ENCODE results near the gene FNDC3A. TPM values are rescaled to one million over a fixed set of nuclear protein-coding genes. Genes with fewer than 3 reads are reported as not detected.

The FNDC3A gene
- total RNA-seq, 1 experiment from 2014 or later: 13.2 TPM

DNA sequence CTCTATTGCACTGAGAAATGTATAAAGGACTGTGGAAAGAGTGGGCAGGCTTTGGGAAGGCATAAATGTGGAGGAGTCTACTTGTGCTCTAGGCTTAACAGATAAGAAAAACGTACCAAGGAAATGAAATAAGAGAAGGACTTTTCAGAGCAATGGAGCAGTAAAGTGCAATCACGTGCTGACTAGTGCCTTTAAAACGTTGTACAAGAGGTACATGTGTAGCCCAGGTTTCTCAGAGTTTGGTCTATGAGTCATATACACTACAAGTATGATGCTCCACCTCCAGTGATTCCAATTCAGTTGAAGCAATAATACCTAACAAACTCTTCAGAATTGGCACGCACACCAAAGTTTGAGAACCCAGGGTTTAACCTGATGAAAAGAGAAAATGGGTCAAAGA, 13.4 kb upstream of the FNDC3A start:
- H3K9me3 ChIP-seq: no peaks in the 10 kb centered on the region; the same call in 1 of the 2 replicates
- no peak overlapping the region for H3K4me3 ChIP-seq
- H3K27me3 ChIP-seq: no peaks in the 10 kb centered on the region
- no peaks in the 10 kb centered on the region for H3K36me3 ChIP-seq
- no peak for DNase-seq

DNA sequence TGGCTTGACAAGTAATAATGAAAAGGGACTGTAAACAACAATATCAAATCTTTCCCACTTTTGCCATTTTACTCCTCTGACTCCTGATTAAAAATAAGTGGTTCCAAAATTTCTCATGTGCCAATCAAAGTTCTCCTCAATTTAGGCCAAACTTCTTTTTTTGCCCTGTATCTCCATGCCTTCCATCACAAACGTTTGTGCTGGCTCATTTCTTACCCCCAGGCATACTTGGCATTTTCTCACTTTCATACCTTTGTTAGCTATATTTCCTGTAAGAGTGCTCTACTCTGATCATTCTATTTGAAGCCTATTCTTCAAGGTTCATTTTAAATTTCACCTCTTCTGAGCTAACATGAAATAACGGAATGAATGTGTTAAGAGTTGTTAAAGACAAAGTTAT, 10.0 kb upstream of the FNDC3A start:
- no peak overlapping the region for H3K4me3 ChIP-seq
- H3K27me3 ChIP-seq: no peaks in the 10 kb centered on the region
- H3K36me3 ChIP-seq: no peaks in the 10 kb centered on the region
- no peak for DNase-seq
- no peaks in the 10 kb centered on the region; the same call in 1 of the 2 replicates for H3K9me3 ChIP-seq

DNA sequence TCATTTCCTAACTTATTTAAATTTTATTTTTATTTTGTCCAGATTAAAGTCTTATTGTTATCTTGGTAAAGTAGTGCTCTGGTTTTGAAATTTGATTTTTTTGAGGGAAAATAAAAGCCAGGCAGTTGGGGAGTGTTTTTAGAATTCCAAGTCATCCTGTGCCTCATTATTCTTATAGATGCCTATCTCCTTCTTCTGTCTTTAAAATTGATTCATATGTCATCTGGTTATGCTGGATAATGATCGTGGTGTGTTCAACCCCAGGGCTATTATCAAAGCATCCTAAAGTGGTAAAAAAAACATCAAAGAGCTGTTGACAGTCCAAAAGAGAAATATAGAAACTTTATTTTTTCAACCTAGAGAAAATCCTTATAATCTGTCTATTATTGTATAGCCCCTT, 6.0 kb upstream of the FNDC3A start:
- Histone ChIP-seq H3K36me3 (no peaks in the 10 kb centered on the region), H3K9me3 (peaks cover 10% of the 10 kb centered on the region), H3K27me3 (no peaks in the 10 kb centered on the region), H3K4me3 (no peak overlapping the region)
- no peak for DNase-seq

DNA sequence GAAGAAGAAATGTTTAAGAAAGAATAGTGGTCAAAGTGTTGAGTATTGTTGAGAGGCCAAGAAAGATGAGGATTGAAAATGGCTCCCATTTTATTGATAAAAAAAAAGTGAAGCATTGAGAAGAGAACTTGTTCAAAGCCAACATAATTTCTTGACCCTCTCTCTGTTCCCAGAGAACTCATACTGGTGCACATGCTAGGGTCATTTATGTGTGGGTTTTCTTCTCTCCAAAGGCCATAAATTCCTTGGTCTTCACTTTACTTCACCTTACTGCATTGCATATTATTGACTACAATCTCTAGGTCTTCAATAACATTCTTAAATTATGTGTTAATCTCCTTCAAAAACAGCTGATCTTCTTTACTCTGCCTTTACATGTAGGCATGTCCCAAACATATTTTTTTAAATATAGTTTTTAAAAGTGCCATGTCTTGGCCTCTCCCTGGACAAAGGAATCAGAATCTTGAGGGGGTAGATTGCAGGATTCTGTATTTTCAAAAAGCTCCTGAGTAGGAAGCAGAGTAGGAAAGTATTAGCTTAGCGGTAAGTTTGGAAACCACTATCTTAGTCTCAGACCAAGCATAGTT, 1.8 kb upstream of the FNDC3A start:
- peaks cover 12% of the 10 kb centered on the region for H3K9me3 ChIP-seq
- no peak for DNase-seq
- no peaks in the 10 kb centered on the region for H3K27me3 ChIP-seq
- no peak overlapping the region for H3K4me3 ChIP-seq
- H3K36me3 ChIP-seq: no peaks in the 10 kb centered on the region

DNA sequence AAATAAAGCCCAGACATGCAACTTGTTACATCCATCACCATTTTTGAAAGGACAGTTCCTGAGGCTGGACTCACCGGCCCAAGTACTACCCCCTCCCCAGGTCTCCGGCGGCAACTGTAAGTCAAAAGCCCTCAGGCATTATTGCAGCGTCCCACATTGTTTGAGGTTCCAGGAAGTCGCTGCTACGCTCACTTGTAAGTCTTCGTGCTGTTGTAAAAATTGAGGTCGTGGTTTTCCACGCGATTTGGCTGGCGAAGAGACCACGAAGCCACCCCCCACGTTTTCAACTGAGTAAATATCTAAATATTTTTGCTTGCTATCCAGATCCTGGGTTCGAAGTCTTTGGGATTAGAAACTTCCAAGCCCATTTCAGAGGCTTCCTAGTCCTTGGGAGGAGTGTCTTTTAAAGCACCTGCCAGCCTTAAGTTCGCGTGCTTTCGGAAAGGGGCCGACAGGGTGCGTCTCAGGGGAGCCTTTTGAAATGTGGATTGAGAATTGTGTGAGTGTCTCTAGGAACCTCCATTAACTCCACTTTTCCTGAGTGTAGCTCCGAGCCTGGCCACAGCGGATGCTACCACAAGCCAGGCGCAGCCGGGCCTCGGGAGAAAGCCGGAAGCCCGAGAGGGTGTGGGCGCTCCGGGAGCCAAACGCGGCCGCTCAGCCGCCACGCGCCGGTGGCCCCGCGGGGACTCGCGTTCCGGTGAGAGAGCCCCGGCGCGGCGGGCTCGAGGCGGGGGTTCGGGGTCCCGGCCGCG, 434 bp upstream of the FNDC3A start:
- Histone ChIP-seq H3K4me3 (peak overlapping the region; percentile 79), H3K27me3 (no peaks in the 10 kb centered on the region), H3K36me3 (no peaks in the 10 kb centered on the region), H3K9me3 (peaks cover 12% of the 10 kb centered on the region)
- DNase-seq: peak; percentile 9

DNA sequence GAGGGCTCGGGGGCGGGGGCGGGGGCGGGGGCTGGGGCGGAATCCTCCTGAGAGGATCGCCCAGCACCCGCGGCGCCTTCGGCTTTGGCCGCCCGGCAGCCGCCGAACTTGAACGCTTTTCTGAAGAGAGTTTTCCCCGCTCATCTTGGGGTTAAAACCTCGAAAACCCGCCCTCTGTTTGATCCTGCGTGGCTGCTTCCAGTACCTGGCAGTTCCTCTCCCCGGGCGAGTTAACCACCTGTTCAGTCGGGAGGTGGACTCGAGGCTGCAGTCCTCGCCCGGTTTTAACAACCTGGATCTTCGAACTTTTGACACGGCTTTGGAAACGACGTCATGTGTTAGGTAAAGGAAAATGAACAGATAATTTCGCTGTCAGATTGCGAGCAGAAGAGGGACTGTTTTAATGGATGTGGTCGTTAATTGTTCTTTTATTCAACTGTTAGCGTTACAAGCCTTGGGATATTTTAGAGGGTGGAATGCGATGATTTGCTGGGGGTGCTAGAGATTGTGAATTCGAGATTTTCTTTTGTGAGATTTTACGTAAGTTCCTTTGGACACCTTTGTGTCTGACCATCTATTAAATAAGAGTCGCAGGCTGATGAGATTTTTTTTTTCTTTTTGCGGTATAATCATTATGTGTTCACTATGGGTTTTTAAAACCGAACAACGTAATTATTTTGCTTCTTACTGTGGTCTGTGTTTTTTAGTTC, 1.0 kb downstream of the FNDC3A start:
- DNase-seq: no peak
- no peaks in the 10 kb centered on the region for H3K36me3 ChIP-seq
- peaks cover 12% of the 10 kb centered on the region for H3K9me3 ChIP-seq
- H3K4me3 ChIP-seq: peak overlapping the region; percentile 79
- no peaks in the 10 kb centered on the region for H3K27me3 ChIP-seq

DNA sequence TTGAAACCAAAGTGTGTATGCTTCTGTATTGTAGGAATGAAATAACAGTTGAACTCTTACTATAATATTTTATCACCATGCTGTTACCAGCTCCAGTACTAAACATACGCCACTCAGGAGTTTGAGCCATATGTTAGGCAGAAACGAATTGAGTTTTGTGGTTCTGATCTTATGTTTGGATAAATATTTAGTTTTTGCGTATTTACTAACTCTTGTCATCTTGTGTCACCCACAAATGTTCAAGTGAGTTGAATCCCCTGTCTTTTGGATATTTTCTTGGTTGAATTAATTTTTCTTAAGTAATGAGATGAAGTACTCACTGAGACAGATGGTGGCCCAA, 1.5 kb downstream of the FNDC3A start:
- H3K27me3 ChIP-seq: no peaks in the 10 kb centered on the region
- DNase-seq: no peak
- H3K36me3 ChIP-seq: no peaks in the 10 kb centered on the region
- H3K4me3 ChIP-seq: peak overlapping the region; percentile 79
- peaks cover 12% of the 10 kb centered on the region for H3K9me3 ChIP-seq

DNA sequence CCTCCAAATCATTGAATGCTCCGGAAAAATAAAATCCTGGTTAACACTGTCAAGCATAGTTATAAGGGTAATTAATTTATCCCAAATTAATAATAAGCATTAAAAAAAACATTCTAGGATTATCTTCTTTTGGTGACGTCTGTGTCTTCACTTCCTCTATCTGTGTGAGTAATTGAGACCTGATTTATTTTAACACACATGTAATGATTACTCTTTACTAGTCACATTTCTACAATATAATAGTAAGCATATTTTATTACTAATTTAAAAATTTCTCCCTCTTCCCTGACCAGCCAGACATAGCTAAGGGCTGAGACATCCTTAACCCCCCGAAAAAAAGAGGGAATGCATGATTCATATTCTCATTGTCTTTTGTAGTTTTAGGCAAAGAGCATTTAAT, 2.3 kb downstream of the FNDC3A start:
- Histone ChIP-seq H3K4me3 (peak overlapping the region; percentile 79), H3K36me3 (no peaks in the 10 kb centered on the region), H3K27me3 (no peaks in the 10 kb centered on the region), H3K9me3 (peaks cover 12% of the 10 kb centered on the region)
- DNase-seq: no peak

DNA sequence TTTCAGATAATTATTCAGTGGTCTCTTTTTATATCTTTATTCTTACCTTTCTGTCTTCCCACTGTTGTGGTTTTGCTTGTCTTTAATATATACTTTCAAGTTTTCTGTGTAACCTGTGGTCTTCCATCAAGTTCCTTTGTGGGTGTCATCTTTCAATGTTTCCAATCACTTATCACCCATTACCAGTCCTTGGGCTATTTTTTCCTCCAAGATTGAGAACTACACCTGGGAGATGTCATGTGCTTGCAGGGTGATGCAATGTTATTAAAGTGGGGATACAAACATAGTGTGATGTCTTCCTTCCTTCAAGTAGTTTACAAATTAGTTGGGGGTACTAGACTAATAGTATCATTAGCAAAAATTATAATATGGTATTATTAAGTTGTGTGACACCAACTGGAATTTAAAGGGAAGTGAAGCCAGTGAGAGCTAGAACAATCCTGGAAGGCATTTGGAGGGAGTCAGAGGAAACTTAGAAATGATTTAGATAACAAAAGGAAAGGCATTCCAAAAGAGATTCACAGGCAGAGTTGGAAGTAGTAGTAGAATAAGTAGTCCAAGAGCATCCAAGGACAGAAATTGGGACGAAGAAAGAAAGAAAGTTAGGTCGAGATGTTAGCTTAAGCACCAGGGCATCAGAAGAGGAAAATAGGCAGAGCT, 3.4 kb downstream of the FNDC3A start:
- Histone ChIP-seq H3K36me3 (no peaks in the 10 kb centered on the region), H3K9me3 (peaks cover 6% of the 10 kb centered on the region), H3K27me3 (no peaks in the 10 kb centered on the region), H3K4me3 (no peak overlapping the region; the same call in none of the 2 replicates)
- DNase-seq: no peak

DNA sequence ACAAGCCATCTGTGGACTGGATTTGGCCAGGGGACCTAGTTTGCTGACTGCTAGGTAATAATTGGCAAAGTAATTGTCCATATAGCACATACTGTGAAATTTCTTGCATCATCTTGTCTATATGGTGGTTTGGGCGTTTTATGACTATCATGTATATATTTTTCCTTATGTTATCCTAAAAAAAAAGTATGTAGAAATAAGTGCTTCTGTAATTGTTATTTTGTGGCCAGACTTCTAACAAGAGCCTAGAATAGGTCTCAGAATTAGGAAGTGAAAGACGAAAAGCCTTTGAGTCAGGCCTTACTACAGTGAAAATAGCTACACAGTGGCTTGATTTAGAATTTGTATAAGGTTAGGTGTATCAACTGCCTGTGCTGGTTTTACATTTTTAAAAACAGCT, 4.2 kb downstream of the FNDC3A start:
- Histone ChIP-seq H3K9me3 (no peaks in the 10 kb centered on the region; the same call in 1 of the 2 replicates), H3K36me3 (no peaks in the 10 kb centered on the region), H3K4me3 (no peak overlapping the region), H3K27me3 (no peaks in the 10 kb centered on the region)
- DNase-seq: no peak

DNA sequence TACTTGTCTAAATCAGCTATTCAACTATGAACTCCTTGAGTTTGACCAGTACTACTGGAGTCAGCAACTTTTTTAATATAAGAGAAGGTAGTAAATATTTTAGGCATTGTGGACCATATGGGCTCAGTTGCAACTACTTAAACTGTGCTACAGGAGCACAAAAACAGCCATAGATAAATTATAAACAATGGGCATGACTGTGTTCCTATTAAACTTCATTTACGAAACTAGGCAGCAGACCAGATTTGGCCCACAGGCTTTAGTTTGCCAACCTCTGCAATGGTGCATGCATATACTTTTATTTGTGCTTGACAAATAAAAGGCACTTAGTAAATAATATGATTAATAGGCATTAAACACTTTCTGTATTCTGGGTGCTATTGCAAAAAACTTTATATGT, 7.6 kb downstream of the FNDC3A start:
- Histone ChIP-seq H3K27me3 (no peaks in the 10 kb centered on the region), H3K36me3 (no peaks in the 10 kb centered on the region)

DNA sequence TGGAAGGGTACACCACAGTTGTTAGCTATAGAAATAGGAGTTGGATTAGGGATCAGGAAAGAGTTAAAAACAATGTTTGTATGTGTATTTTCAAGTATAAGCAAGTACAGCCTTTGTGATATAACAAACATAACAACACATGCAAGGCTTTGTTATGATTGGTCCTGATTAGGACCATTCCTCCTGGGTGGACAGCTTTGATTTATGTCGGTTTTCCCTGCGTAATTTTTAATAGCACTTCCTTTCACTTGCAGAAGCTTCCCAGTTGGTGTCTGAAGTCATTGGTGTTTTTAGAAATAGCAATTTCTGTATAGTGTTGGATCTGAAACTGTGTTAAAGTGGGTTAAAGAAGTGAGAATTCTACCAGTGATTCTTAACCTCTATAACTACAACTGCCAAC, 10.0 kb downstream of the FNDC3A start:
- Histone ChIP-seq H3K27me3 (no peaks in the 10 kb centered on the region), H3K9me3 (peaks cover 4% of the 10 kb centered on the region; the same call in 1 of the 2 replicates), H3K4me3 (no peak overlapping the region), H3K36me3 (peaks cover 5% of the 10 kb centered on the region; the same call in 1 of the 2 replicates)
- no peak for DNase-seq

More for the DNA sequence above, 7.6 kb downstream of the FNDC3A start:
- no peak for DNase-seq
- H3K4me3 ChIP-seq: no peak overlapping the region
- no peaks in the 10 kb centered on the region for H3K9me3 ChIP-seq

DNA sequence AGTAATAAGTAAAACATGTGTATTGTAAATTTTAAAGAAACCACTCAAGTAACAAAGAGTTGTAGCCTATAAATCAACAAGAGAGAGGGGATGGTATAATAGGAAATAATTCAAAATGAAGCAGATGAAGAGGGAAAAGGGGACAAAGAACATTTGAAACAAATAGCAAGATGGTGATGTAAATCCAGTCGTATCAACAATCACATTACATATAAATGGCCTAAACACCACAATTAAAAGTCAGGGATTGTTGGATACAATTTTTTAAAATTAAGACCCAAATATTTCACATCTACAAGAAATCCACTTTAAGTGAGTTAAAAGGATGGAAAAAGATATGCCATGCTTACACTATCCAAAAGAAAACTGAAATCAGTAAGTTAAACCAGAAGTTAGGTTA, 15.2 kb downstream of the FNDC3A start:
- peaks cover 5% of the 10 kb centered on the region; the same call in 1 of the 2 replicates for H3K36me3 ChIP-seq
- no peak for DNase-seq
- no peaks in the 10 kb centered on the region for H3K27me3 ChIP-seq
- peaks cover 16% of the 10 kb centered on the region for H3K9me3 ChIP-seq
- no peak overlapping the region for H3K4me3 ChIP-seq

DNA sequence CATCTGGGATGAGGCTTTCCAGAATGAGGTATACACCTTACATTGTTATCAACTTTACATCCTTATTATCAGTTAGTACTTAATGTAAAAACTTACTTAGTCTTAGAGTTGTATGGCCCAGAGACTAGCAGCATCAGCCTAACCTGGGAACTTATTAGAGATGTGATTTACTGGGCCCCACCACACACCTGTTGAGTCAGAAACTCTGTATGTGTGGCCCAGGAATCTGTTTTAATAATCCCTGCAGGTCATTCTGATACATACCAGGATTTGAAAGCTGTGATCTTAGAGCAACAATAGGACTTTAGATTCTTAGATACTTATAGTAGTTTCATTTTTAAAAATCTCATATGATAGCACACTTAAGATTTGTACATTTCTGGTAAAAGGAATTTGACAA, 17.4 kb downstream of the FNDC3A start:
- H3K36me3 ChIP-seq: peaks cover 5% of the 10 kb centered on the region; the same call in 1 of the 2 replicates
- no peak for DNase-seq
- no peak overlapping the region for H3K4me3 ChIP-seq

DNA sequence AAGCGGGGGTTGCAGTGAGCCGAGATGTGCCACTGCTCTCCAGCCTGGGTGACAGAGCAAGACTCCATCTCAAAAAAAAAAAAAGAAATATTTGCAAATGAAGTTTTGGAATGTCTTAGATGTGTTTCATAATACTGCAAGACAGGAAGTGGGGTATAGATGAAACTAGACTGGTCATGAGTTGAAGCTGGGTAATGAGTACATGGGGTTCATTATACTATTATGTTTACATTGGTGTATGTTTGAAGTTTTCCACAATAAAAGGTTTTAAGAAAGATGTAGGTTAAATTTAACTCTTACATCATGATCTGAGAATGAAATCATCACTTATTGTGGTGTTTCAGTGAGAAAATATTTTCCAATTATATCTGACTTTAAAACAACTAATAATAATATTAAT, 19.0 kb downstream of the FNDC3A start:
- H3K27me3 ChIP-seq: no peaks in the 10 kb centered on the region
- no peak overlapping the region for H3K4me3 ChIP-seq
- peaks cover 16% of the 10 kb centered on the region for H3K9me3 ChIP-seq
- DNase-seq: no peak
- peaks cover 7% of the 10 kb centered on the region; the same call in 1 of the 2 replicates for H3K36me3 ChIP-seq

More for the DNA sequence above, 17.4 kb downstream of the FNDC3A start:
- Histone ChIP-seq H3K27me3 (no peaks in the 10 kb centered on the region), H3K9me3 (peaks cover 16% of the 10 kb centered on the region)

DNA sequence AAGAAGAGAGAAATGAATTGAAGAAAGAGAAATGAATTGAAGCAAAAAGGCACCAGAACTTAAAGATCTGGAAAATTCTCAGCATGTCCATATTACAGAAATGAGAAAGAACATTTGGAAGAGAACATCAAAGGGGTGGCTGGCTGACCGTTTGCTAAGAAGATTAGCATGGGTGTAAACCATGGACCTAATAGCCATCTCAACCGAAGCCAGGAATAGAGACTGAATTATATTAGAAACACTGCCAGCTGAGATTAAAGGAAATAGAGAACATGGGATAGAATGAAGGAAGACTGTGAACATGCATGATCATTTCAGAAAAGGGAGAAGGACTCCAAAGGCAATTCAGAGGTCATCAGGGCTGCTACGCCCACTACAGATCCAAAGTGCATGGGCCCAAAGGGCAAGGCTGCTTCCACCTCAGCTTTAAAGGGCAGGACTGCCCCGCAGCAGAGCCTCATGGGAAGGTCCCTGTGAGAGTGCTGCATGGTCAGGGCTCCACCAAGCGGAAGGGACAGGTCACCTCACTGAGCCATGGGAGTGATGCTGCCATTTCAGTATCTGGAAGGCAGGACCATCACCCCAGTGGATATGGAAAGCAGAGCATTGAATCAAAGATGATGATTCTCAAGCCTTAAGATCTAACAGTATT, 23.1 kb downstream of the FNDC3A start:
- no peak overlapping the region for H3K4me3 ChIP-seq
- H3K9me3 ChIP-seq: peaks cover 11% of the 10 kb centered on the region
- H3K27me3 ChIP-seq: no peaks in the 10 kb centered on the region
- no peak for DNase-seq
- peaks cover 7% of the 10 kb centered on the region; the same call in 1 of the 2 replicates for H3K36me3 ChIP-seq
